K562 (cell line): ENCODE data around the gene ACSF2. TPM values are rescaled to one million over a fixed set of nuclear protein-coding genes. Genes with fewer than 3 reads are reported as not detected.

Experiments used
- ATF7 ChIP-seq: fragments of 450-650 bp; IDR thresholded peaks from 2 replicates; pipeline ENCODE4 v1.7.1; 2014; ENCODE audit warnings: mild to moderate bottlenecking, moderate library complexity
- E2F3 ChIP-seq: fragments of 250-450 bp; sonication (Bioruptor Pico); IDR thresholded peaks from 2 replicates; pipeline ENCODE4 v1.4.0; 2020; ENCODE audit warnings: mild to moderate bottlenecking
- POLR2AphosphoS2 ChIP-seq: IDR thresholded peaks from 2 replicates; pipeline ENCODE4 v1.6.1; 2012; ENCODE audit warnings: low read length, improper control_type of control experiment
- polyA plus RNA-seq, 8 experiments: library from polyadenylated mRNA; depleted of rRNA in 4 of 8; stranded (reverse) in 5 of 8; unstranded in 3 of 8; fragments of >200 nt; fragmentation: Nextera tagmentation in 2 of 8; fragmentation: Illumina TruSeq in 1 of 8; extraction: Ambion mirVana in 2 of 8; extraction: Trizol in 1 of 8; gene quantifications; 2 replicates each; pipeline versions ENCODE4 v1.2.1 to v1.2.3, GENCODE V29; 2011 to 2014; ENCODE audit warnings: inconsistent platforms in 1 of 8, missing spikeins in 1 of 8
- total RNA-seq, 7 experiments: library from RNA; depleted of rRNA in 6 of 7; stranded (reverse); fragments of >200 nt in 6 of 7; fragmentation: Illumina TruSeq in 2 of 7; extraction: Trizol in 2 of 7; gene quantifications; 2 replicates each; pipeline versions ENCODE4 v1.2.1 to v1.2.3, GENCODE V29; 2011 to 2021; ENCODE audit warnings: low replicate concordance in 1 of 7
- TF ChIP-seq, protein P1 (sequence below): fragments of 200-600 bp; sonication (generic); IDR thresholded peaks from one replicate; pipeline ENCODE4 v1.6.1; 2012; ENCODE audit warnings: mild to moderate bottlenecking, low read depth, low read length, inconsistent platforms

ACSF2 gene
- total and polyA plus RNA-seq, 9 of the 15 experiments (the other 6 are each of a cell fraction or from before 2014, with no cell fraction given), result 0.89 to 6.1 (median 3.5) TPM

DNA sequence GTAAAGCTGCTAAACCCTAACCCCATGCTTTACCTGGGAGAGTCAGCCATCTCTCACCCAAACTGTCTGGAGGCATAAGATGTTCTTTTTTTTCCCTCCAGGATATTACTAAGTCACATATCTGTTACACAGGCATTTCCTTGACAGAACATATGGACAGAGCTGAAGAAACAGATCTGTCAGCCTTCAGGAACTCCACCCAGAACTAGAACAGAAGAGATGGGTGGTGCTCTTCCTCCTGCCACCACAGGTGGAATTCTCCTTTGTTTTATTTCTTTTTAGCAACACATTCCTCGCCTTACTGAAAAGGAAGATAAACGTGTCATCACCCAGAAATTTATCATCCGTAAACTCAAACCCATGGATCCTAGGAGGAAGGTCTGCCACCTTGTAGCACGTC lies 91.0 kb downstream of the ACSF2 start (continued):
- TF ChIP-seq, protein P1, sequence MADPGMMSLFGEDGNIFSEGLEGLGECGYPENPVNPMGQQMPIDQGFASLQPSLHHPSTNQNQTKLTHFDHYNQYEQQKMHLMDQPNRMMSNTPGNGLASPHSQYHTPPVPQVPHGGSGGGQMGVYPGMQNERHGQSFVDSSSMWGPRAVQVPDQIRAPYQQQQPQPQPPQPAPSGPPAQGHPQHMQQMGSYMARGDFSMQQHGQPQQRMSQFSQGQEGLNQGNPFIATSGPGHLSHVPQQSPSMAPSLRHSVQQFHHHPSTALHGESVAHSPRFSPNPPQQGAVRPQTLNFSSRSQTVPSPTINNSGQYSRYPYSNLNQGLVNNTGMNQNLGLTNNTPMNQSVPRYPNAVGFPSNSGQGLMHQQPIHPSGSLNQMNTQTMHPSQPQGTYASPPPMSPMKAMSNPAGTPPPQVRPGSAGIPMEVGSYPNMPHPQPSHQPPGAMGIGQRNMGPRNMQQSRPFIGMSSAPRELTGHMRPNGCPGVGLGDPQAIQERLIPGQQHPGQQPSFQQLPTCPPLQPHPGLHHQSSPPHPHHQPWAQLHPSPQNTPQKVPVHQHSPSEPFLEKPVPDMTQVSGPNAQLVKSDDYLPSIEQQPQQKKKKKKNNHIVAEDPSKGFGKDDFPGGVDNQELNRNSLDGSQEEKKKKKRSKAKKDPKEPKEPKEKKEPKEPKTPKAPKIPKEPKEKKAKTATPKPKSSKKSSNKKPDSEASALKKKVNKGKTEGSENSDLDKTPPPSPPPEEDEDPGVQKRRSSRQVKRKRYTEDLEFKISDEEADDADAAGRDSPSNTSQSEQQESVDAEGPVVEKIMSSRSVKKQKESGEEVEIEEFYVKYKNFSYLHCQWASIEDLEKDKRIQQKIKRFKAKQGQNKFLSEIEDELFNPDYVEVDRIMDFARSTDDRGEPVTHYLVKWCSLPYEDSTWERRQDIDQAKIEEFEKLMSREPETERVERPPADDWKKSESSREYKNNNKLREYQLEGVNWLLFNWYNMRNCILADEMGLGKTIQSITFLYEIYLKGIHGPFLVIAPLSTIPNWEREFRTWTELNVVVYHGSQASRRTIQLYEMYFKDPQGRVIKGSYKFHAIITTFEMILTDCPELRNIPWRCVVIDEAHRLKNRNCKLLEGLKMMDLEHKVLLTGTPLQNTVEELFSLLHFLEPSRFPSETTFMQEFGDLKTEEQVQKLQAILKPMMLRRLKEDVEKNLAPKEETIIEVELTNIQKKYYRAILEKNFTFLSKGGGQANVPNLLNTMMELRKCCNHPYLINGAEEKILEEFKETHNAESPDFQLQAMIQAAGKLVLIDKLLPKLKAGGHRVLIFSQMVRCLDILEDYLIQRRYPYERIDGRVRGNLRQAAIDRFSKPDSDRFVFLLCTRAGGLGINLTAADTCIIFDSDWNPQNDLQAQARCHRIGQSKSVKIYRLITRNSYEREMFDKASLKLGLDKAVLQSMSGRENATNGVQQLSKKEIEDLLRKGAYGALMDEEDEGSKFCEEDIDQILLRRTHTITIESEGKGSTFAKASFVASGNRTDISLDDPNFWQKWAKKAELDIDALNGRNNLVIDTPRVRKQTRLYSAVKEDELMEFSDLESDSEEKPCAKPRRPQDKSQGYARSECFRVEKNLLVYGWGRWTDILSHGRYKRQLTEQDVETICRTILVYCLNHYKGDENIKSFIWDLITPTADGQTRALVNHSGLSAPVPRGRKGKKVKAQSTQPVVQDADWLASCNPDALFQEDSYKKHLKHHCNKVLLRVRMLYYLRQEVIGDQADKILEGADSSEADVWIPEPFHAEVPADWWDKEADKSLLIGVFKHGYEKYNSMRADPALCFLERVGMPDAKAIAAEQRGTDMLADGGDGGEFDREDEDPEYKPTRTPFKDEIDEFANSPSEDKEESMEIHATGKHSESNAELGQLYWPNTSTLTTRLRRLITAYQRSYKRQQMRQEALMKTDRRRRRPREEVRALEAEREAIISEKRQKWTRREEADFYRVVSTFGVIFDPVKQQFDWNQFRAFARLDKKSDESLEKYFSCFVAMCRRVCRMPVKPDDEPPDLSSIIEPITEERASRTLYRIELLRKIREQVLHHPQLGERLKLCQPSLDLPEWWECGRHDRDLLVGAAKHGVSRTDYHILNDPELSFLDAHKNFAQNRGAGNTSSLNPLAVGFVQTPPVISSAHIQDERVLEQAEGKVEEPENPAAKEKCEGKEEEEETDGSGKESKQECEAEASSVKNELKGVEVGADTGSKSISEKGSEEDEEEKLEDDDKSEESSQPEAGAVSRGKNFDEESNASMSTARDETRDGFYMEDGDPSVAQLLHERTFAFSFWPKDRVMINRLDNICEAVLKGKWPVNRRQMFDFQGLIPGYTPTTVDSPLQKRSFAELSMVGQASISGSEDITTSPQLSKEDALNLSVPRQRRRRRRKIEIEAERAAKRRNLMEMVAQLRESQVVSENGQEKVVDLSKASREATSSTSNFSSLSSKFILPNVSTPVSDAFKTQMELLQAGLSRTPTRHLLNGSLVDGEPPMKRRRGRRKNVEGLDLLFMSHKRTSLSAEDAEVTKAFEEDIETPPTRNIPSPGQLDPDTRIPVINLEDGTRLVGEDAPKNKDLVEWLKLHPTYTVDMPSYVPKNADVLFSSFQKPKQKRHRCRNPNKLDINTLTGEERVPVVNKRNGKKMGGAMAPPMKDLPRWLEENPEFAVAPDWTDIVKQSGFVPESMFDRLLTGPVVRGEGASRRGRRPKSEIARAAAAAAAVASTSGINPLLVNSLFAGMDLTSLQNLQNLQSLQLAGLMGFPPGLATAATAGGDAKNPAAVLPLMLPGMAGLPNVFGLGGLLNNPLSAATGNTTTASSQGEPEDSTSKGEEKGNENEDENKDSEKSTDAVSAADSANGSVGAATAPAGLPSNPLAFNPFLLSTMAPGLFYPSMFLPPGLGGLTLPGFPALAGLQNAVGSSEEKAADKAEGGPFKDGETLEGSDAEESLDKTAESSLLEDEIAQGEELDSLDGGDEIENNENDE, result no peak
- TF ChIP-seq POLR2AphosphoS2 (no peak), E2F3 (CRISPR knock-in tag) (no peak), ATF7 (no peak)
